HG02938 (cell line): ENCODE results near the gene IL32.

Source experiments
- ATAC-seq: cut with Tn5 transposase; IDR thresholded peaks from one replicate; pipeline ENCODE4 v1.9.1; 2021; ENCODE audit warnings: mild to moderate bottlenecking, moderate library complexity; ENCODE audit not compliant: unreplicated experiment

IL32 gene

GRCh38 chr16:3088925-3089716 lies 23.7 kb downstream of the IL32 start:
- ATAC-seq = no peak

DNA sequence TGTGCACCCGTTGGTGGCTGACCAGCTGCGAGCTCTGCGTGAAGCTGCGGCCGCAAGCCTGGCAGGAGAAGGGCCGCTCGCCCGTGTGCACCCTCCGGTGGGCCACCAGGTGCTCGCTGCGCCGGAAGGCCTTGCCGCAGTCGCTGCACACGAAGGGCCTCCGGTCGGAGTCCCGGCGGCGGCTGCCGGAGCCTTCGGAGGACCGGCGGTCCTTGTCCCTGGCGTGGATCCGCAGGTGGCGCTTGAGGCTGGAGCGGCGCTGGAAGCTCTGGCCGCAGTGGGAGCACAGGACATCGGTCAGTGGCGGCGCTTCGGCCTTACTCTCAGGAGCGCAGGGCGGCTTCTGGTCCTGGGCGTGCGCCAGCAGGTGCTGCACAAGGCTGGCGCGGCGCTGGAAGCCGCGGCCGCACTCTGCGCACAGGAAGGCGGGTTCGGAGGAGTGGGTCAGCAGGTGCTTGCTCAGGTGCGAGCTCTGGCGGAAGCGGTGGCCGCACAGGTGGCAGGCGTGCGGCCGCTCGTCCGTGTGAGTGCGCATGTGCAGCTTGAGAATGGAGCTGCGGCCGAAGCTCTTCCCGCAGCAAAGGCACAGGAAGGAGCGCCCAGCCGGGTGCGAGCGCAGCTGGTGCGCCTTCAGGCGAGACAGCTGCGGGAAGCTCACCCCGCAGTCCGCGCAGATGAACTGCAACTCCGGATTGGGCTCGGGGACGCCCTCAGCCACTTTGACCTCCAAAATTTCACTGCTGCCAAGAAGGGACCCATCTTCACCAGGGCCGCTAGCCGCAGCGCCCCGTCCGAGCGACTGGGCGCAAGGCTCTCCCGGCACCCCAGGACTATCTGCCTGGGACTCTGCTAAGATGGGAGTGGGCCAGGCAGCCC lies 24.5 kb downstream of the IL32 start:
- no peak for ATAC-seq

DNA sequence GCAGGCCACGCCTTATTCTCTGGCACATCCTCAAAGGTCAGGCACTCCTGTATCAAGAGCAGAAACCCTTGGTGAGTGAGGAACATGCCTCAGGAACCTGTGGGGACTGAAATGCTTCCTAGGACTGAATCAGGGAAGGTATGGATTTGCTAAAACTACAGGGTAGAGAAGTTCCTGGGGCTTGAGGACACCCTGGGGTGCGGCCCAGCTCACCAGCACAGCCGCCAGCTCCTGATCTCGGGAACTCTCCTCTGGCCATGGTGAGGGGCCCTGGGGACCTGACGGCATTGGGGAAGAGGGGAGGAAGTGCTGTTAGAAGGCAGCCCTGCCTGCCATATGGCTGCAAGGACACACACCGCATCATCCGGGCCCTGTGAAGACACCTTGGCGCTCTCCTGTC lies 26.1 kb downstream of the IL32 start:
- no peak for ATAC-seq

- ATAC-seq = no peak
Observed at GRCh38 chr16:3092501-3092941, 27.1 kb downstream of the IL32 start.

- no peak for ATAC-seq
Observed at GRCh38 chr16:3094289-3095027, 29.0 kb downstream of the IL32 start.

GRCh38 chr16:3095869-3096268 lies 30.4 kb downstream of the IL32 start:
- peak; percentile 59 for ATAC-seq

DNA sequence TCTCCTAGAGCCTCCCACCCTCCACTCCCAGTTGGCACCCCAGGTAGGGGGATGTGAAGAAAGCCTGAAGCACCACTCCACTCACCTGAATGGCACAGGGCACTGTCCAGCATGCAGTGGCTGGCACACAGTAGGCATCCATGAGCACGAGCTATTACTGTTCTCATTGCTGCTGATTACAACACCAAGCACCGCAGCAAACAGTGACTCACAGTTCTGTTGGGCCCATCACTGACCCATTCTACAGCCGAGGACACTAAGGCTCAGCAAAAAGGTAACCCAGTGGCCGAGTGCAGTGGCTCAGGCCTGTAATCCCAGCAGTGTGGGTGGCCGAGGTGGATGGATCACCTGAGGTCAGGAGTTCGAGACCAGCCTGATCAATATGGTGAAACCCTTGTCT lies 30.9 kb downstream of the IL32 start:
- no peak for ATAC-seq

- ATAC-seq = no peak
Observed at GRCh38 chr16:3097266-3097665, 31.8 kb downstream of the IL32 start.

DNA sequence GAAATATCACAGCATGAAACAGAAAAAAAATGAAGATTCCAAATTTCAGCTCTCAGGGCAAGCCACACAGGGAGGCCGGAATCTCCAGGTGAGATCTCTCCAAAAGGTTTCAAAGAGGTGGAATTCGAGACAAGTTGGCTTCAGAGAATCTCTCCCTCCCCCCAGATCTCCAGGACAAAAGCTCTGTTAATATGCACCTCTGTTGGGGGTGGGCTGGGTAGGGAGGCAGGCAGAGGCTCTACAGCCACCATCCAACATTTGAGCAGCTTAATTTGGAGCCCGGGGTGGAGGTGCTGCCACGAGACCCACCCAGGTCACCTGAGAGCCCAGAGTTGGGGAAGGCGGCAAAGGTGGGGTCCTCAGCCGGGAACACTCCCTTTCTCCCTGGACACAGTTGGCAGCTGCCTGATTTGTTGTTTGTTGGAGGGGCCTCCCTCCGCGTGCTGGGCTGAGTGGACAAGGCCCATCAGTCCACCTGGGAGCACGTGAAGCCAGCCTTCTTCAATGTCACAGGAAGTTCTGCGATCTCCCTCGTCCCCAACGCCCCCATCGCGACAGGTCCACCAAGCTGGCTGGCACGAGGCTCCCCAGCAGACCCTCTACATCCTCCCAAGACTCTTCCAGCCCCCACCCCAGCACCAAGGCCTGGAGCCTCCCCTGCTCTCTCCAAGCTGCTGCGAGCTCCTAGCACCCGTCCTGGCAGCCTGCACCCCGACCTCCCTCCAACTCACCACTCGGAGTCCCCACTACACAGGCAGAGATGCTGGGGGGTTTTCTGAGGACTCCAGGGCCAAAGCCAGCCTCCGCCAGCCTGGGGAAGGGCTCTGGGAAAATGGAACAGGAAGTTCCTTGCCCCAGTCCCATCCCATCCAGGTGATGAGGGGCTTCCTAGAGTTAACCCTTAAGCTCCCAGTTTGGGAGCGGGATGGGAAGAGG lies 33.3 kb downstream of the IL32 start, which contains the start of gene ZSCAN10:
TSS of gene ZSCAN10 (minus strand) at position 836 of the 936 bp plus-strand sequence. CDS start 6,357 bp downstream, outside the sequence.
- no peak for ATAC-seq

DNA sequence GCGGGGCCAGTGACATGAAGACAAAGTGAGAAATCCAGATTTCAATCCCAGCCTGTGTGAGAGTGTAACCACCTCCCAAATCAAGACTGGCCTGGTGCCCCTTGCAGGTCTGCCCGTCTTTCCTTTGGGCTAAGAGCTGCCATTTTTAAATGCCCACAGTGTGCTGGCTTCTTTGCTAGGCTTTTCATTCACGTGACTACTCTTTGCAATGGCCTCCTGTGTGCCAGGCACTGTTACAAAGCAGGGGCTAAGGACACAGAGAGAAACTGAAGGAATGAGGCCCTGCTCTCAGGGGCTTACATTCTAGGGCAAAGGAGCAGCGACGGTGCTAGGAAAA lies 33.9 kb downstream of the IL32 start:
- no peak for ATAC-seq

DNA sequence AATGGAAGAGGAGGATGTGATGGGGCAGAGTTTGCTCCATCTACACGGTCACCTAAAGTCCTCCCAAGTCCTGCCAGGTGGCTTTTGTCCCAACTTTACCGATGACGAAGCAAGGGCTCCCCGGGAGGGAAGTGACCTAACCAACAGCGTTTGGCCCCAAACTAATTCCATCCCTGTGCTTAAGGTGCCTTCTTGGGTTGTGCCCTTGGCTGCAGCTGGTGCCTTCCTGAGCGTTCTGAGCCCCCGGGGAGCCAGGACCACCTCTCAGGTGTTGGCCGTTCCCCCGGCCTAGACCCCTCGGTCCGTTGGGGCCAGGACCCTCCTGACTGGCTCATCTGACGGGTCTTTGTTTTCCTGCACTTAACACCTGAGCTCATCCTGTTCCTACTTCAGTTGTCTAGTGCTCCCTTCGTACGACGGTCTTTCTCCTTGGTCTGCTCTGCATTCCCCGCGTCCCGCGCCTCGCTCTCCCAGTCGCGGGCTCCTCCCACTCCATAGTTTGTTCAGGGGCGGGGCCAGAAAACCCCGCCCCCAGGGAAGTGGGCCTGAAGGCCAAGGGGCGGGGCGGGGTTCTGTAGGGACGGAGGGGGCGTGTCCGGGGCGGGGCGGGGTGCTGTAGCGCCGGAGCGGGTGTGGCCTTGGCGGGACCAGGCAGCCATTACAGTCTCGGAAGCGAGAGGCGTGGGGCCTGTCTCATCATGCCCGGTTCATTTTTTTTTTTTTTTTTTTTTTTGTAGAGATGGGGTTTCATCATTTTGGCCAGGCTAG lies 34.5 kb downstream of the IL32 start:
- no peak for ATAC-seq

GRCh38 chr16:3101018-3101840 lies 35.8 kb downstream of the IL32 start:
- ATAC-seq = no peak

DNA sequence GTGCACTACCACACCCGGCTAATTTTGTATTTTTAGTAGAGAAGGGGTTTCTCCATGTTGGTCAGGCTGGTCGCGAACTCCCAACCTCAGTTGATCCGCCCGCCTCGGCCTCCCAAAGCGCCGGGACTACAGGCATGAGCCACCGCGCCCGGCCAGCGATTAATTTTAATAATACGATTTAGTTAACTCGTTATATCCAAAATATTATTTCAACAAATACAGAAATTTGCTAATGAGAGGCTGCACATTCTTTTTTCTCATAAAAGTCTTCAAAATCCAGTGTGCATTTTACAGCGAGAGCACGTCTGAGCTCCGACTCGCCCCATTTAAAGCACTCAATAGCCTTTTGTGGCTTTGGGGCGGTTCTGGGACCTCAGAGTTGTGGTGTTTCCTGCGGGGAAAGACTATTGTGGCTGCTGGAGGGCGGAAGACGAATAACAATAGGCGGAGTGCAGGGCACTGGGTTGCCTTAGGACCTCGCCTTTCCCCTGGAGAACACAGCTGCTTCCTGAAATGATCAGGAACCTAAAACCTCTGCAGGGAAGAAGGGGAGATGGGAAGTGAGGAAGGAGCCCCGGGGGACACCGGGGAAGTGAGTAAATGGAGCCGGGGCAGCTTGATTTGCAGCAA lies 36.5 kb downstream of the IL32 start:
- ATAC-seq = no peak

DNA sequence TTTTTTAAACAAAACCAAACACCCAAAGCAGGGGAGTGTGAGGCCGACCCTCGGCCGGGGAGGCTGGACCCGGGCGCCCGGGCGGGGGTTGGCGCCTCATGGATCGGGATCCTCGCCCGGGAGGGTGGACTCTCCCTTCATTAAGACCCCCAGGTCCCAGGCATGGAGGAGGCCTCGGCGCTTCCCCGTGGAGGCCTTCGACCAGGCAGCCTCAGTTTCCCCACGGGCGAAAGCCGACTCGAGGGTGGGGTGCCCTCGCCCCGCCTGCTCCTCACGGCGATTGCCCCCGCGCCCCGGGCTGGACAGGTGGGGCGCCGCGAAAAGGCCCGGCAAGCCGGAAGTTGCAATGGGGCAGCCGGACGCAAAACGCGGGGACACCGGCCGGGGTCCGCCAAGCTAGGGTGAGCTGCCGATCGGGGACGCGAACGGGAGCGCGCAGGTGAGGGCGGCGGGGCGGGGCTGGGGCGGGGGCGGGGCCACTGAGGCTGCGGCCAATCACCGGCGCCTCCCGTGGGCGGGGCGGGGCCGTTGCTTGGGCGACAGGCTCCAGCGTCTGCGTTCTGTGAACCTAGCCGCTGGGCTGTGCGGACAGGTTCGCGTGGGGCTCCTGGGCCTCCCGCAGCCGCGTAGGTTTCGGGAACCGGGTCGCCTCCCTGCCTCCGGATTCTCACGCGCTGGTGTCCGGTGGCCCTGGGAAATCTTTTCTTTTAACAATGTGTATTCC lies 40.9 kb downstream of the IL32 start:
- ATAC-seq = peak; percentile 77

GRCh38 chr16:3112058-3112880 lies 46.8 kb downstream of the IL32 start, which contains the start of gene ZNF205:
TSS of gene ZNF205 (plus strand) at chr16:3112586. CDS start at chr16:3113431, 845 bp downstream.
- ATAC-seq = no peak

DNA sequence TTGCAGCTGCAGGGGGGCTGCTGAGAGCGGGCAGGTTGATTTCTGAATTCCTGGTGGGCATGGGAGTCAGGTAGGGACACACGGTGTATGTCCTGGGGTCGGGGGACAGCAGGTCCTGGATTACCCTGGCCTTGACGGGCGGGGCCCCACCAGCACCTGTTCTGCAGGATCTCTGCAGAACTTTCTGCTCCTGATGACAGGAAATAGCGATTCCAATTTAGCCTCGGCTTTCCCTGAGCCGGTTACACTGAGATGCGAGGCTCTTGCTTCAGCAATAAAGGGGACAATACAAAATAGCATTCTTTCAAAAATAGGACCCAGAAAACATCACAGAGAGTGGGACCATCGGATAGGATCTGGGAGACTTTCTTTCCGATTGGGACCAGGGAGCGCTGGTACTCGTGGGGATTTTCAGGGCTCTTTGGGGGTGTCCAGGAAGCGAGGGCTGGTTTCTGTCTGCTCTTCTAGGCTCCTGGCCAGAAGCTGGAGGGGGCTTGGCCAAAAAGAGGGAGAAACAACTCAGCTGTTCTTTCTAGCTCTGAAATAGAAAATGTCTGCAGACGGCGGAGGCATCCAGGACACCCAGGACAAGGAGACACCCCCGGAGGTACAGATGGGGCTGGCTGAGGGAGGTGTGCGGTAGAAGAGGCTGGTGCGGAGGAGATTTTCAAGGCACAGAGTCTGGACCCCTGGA lies 47.6 kb downstream of the IL32 start:
- ATAC-seq = no peak
